ENCODE data around the gene ABLIM2.

GRCh38 chr4:8117278-8117682 lies 41.3 kb downstream of the ABLIM2 start:
- no peak for TF ChIP-seq CTCF (conservative IDR thresholded peaks at IDR 0.05)
- no peak for TF ChIP-seq ZFX (IDR thresholded peaks at IDR 0.05)

All from C4-2B (cell line).